HG03442 (cell line): ENCODE results near the gene MFAP3L.

Experiments used
- ATAC-seq: cut with Tn5 transposase; IDR thresholded peaks from one replicate; pipeline ENCODE4 v1.9.1; 2021; ENCODE audit warnings: mild to moderate bottlenecking, moderate library complexity; ENCODE audit not compliant: unreplicated experiment

Gene MFAP3L

GRCh38 chr4:169988252-169988651 is 37.9 kb downstream of the MFAP3L start:
- ATAC-seq, result no peak

DNA sequence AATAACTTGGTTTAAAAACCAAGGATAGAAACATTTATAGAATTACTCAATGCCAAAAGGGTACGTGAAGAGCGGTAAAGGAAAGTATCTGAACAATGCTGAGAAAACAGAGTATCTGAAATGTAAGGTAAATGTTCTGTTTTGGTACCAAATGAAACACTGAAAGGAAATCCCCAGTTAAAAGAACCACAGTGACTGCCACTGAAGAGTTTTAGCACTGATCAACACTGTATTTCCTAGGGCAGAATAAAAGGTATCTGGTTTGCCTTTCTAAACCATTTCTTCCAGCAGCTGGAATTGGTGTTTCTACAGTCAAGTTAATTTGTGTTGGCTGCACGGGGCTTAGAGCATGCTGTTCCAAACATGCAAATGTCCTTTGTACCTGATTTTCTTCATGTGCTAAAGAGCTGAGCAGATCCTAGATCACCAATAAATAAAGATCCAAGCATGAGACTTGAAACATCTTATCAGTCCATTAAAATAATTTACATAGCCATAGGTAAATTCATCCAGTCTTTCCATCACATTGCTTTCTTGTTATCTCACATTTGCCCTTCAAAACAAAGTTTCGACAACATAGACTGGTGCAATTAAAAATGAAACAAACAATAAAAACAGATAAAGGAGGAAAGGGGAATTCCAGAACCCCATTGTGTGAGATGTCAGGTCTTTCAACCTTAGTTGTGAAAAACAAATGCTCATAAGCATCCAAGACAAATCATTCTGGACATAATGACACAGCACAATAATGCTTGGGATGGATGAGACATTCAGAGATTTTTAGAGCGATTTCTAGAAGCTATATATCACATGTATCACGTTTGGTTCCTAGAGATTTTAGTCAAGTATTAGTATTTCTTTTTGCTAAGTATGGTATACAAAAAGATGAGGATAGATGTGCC is 38.6 kb downstream of the MFAP3L start:
- ATAC-seq, result no peak

DNA sequence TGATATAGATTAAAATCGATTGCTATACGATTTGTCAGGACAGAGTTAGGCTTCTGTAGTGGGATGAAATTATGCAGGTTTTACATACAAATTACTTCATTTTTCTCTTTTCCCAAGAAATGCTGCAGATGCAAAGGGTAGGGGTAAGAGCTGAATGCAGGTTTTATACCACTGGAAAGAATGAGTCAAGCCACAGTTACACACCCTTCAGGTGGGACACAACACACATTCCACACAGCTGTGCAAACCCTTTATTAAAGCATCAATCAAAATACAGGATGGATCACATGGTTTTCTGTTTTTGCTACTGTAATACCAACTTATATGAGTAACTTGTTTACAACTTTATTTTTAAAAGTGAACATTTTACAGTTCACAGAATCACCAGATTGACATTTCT is 39.8 kb downstream of the MFAP3L start:
- ATAC-seq, result no peak

GRCh38 chr4:169985881-169986280 is 40.3 kb downstream of the MFAP3L start:
- ATAC-seq, result no peak

DNA sequence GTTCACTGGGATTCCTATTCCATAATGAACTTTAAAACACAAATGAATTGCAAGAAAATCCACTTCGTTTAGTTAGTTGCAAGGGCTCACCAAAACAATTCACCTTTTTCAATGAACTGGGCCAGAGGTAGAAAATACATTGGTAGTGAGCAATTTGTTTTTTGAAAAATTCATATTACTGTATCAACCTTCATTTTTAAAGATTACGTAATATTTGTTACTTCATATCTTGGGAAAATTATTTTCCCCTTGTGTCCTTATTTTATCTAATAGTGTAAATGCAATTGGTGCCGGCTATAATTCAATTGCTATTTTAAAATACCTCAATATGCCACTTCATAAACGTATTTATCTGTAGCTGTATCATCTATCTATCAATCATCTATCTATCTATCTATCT is 41.5 kb downstream of the MFAP3L start:
- ATAC-seq, result no peak

DNA sequence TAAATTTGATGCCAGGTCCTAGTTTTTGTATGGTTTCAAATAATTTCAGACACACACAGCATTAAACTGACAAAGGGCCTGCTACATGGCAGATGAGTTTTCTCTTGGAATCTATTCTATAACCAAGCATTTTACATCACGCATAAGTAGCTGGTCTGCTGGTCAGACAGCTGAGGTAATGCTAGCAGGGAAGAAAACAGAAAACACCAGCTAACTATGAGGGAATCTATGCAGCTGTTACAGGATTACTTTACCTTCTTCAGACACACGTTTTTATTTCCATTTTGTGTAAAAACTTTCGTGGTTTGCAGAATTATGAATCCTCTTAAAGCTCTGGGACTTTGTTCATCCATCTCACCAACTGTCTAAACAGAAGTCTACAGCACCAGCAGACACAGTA is 42.0 kb downstream of the MFAP3L start:
- no peak for ATAC-seq

DNA sequence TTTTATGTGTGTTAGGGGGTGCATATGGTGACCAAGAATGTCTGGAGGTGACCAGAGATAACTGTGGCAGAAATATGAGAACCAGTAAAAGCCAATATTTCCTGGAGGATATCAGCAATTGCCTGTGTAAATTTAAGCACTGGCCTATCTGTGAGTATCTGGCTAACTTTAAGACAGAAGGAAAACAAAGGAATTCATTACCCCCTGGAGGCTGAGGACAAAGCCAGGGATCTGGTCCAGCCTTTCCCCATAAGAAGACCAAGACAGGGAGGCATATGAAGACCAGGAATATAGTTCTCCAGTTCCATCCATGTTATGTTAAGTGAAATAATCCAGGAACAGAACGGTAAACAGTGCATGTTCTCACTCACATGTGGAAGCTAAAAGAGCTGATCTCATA is 49.2 kb downstream of the MFAP3L start:
- no peak for ATAC-seq

GRCh38 chr4:169975838-169976796 is 50.1 kb downstream of the MFAP3L start:
- no peak for ATAC-seq

DNA sequence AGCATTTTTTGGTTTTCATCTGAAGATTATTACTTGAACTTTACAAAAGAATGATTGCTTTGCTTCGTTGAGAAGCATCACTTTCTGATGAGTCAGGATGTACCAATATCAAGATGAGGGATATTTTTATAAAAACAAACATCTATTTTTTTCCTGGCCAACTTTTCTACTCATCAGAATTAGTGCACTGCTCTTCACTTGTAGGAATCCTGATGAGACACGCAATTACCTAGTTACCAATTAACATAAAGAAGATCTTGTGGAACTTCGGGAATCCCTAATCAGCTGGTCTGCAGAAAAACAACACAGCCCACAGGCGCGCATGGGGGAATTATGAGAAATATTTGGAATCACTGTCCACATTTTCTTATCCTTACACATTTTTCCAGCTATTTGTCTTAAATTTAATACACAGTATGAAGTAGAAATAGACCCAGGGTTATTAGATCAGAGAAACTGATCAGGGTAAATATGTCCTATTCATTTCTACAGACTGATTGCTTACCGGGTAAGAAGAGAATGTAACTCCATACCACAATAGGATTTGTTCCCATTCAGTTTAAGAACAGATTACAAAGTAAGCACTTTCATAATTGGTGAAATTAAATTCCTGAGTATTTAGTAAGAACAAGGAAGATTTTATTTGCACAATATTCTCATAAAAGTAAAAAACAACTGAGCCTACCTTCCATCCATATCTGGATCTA is 50.9 kb downstream of the MFAP3L start:
- no peak for ATAC-seq

DNA sequence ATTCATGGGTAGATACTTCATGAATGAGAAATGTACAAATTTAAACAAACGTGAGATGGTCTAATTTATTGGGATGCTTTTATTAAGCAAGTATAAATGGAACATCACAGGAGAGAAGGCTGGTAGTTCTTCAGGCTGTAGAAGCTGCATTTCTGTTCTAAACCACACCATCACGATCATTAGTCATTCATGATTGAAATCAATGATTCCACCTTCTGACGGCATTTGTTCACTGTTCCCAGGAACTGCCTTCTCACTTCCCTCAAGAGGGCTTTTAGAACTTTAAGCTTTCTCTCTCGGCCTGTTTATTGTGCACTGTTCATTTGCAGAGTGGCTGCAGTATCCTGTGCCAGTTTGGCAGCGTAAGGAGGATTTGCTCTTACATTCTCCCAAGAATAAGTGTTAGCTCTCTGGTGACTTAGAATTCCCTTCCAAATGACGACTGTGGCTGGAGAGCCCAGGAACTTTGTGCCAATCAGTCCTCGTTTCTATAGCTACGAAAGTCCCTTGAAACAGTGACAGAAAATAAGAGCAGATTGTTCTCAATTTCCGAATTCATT is 54.7 kb downstream of the MFAP3L start:
- ATAC-seq, result no peak

DNA sequence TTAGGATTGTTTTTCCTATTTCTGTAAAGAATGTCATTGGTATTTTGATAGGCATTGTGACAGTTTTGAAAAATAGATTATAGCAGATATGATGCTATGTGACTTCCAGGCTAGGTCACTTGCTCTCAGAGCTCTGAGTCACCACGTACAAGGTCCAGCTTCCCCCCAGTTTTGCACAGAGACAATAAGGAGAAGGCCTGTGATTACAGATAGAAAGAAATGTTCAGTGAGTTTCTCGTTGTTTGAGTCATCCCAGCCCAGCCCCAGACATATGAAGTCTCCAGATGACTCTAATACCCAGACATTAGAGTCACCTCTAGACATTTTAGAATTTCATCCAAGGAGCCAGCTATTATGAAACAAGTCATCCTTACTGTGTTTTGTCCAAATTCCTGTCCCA is 57.2 kb downstream of the MFAP3L start:
- ATAC-seq, result no peak

DNA sequence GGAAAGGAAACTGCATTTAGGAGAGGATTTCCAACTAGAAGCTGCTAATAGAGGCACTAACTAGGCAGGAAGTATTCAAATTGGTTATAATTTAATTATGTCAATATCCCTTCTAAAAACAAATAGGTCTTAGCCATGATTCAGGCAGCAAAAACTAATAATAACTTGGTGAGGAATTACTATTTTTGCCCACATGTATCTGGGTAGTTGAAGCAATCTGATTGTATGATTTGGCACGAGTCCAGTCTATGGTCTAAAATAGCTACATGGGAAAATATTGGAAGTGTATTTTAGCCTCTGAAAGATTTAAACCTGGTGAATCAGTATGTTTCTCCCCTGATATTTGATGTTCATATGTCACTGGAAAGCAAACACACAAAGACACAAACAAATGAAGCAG is 62.2 kb downstream of the MFAP3L start:
- ATAC-seq, result no peak

DNA sequence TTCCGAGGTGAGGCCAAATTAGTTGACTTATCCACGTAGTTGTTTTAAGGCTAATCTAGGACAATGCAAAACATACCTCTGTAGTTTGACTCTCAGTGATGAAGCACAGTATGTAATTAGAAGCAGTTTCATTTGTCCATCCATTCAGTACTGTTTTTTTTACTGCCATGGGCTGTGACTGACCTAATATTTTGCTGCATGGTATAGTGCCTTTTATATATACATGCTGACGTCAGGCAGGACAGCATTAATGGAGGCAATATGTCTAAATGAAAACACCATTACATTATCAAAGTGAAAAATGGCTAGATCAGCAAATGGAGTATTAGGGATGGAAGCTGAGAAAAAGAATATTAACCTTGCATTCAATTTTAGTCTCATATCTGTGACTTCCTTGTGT is 66.9 kb downstream of the MFAP3L start:
- ATAC-seq, result no peak

DNA sequence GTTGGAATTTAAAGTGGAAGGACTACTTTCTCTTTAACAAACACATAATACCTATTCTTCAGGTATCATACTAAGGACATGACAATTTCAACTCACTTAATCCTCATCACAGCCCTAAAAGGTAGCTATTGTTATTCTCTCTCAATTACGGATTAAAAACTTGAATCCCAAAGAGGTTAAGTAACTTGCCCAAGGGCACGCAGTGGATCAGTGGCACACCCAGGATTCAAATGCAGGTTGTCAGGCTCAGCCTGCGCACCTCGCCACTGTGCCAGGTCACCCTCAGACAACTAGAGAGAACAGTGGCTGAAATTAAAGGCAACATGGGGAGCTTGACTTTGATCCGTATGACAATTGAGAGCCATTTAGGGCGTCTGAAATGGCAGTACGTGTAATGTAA is 67.6 kb downstream of the MFAP3L start:
- no peak for ATAC-seq

GRCh38 chr4:169957785-169958184 is 68.4 kb downstream of the MFAP3L start:
- ATAC-seq, result no peak

GRCh38 chr4:169956091-169956843 is 69.9 kb downstream of the MFAP3L start:
- no peak for ATAC-seq

- ATAC-seq, result no peak
Measured at GRCh38 chr4:169955521-169955920, 70.7 kb downstream of the MFAP3L start.

DNA sequence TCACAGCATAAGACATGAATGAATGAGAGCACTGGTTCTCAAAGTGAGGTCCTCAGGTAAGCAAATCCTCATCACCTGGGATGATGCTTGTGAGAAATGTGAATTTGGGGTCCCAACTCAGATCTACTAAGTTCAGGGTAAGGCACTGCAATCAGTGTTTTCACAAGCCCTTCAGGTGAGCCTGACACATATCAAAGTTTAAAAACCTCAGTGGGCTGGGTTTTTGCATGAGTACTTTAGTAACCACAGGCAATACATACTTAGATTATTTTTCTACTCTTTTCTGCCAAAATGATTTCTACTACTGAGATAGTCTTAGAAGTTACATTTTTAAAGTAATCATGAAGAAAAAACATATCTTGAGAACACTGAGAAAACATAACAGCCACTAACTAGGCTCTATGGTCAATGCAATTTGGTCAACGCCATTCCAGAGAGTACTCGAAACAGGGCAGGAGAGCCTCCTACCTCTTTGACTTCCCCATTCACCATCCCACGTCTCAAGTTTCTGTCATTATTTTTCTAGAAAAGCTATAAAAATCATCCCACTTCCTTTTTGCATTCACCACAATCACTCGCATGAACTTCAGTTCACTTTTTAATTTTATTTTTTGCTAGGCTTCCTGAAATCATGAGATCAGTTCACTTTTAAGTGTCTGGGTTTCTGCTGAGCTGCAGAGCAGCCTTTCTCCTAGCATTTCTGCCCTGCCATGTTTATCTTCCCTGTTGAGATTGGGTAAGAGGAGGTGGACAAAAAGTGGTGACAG is 73.8 kb downstream of the MFAP3L start:
- peak; percentile 81 for ATAC-seq

GRCh38 chr4:169948271-169948670 is 77.9 kb downstream of the MFAP3L start:
- no peak for ATAC-seq
